NCI-H510A treated with DMSO at 0.1 percent for 48 hours (cell line): Measurements from ENCODE around the gene NDUFV2.
A peak's percentile ranks its signal among the peaks of the same experiment; 100 is the strongest.
"Not testable (repeated sequence)": the region's sequence is repeated elsewhere in the genome, so short reads cannot be mapped to it uniquely, and the experiment has no call there.

Experiments used
- DNase-seq: peaks from one replicate; lab custom pipeline; 2025; lab: John Stamatoyannopoulos, UW

Gene NDUFV2

GRCh38 chr18:9102508-9103375 is at the start of gene NDUFV2:
TSS of gene NDUFV2 (plus strand) at chr18:9102699. CDS start at chr18:9102744, 45 bp downstream.
- peak; percentile 94 for DNase-seq

- no peak for DNase-seq
Measured at GRCh38 chr18:9053814-9054213, 48.7 kb upstream of the NDUFV2 start.

DNA sequence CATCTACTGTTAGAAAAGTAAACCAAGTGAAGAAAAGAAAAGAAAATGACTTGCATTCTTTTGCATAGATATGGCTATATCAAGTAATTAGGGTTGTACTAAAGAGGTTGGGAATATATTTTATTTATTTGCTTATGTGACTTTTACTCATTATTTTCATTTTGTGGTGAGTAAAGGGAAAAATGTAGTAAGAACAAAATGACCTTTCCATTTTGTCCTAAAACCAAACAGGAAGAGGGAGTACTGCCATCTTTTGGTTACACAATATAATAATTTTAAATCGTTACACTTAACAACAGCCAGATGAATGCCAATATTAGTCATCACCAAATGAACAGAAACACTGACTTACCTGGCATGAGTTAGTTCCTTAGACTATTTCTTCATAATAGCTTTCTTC is 47.3 kb upstream of the NDUFV2 start:
- no peak for DNase-seq

- DNase-seq, result no peak
Measured at GRCh38 chr18:9055626-9056025, 46.9 kb upstream of the NDUFV2 start.

GRCh38 chr18:9057646-9058045 is 44.9 kb upstream of the NDUFV2 start:
- DNase-seq, result no peak

DNA sequence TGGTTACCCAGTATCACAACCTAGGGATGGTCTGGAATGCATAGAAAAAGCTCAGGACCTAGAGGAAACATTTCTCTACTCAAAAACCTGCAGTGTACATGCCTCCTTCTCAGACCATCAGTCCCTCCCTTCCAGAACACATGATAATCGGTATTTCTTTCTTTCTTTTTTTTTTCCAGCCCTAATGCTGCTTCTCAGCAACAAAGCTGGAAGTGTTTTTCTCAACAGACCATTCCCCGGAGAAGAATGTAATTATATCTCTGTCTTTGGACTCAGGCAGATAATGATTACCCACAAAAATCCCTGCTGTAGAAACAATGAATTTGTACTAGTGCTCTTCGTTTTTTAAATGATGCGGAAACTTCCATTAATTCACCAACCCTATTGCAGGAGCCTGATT is 44.1 kb upstream of the NDUFV2 start:
- DNase-seq, result no peak

- no peak for DNase-seq
Measured at GRCh38 chr18:9062418-9062751, 40.1 kb upstream of the NDUFV2 start.

DNA sequence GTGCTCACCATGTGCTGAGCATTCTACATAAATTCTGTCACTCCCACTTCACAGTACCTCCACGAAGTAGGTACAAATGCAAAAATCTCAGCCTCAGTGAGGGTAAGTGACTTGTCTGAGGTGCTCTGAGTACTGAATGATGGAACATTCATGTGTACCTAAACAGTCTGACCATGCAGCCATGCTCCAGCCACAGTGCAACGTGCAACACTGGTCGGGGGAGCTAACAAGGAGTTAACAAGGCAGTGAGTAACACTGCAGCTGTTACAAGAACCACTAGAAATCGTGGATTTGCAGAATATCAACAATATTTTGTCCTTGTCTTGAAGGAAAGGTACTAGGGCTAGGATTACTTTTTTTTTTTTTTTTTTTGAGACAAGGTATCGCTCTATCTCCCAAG is 36.6 kb upstream of the NDUFV2 start:
- no peak for DNase-seq

DNA sequence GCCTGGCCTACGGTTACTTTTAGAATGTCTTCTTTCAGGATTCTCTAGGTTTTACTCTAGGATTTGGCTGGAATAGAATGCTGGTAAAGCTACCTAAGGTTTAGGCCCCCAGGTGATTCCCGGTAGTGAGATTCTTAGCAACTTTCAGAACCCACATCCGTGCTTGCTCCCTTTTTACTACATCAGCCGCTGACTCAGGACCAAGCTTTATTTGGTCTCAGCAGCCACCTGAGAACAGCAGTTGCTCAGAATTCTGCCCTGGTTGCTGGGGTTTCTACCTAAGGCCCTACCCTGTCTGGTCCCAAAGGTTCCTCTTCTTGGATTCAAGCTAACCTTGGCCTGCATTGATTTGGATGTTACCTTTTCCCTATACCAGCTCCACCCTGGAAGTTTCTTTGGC is 36.1 kb upstream of the NDUFV2 start:
- DNase-seq, result no peak

DNA sequence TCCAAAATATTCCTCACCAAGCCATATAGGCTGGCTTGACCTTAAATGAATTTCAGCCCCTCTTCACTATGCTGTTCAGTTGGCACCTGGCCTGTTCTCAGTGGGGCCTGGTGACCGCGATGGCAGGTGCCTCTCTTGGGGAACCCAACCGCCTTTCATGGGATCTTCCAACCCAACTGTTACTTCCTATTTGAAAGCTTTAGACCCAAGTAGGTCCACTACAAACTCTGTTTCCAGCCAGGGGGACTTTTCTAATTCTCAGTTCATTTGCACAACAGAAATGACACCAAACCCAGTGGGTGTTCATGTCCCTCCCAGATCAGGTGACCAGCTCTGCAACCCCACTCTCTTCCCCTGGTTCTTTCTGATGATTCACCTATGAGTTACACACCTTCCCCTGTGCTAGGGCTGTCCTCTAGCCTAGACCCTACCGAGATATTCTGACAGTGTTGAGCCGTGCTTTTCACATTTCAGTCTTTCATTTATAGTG is 35.6 kb upstream of the NDUFV2 start:
- DNase-seq, result no peak

DNA sequence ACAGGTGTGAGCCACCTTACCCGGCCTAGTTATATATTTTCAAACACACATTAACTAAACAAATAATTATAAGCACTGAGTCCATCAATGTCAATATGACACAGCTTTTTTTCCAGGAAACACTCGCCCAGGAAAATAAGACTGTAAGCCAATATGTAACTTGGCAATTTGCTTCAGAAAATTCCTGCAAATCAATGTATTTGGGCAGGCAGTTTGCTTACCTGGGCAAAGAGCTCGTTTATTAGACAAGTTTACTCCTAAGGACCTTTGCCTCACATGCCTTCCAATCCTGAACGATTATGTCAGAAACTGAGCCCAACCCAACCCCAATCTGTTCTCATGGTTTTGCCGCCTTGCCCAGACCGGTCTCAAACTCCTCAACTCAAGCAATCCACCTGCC is 34.7 kb upstream of the NDUFV2 start:
- DNase-seq, result no peak

- no peak for DNase-seq
Measured at GRCh38 chr18:9068346-9068745, 34.2 kb upstream of the NDUFV2 start.

DNA sequence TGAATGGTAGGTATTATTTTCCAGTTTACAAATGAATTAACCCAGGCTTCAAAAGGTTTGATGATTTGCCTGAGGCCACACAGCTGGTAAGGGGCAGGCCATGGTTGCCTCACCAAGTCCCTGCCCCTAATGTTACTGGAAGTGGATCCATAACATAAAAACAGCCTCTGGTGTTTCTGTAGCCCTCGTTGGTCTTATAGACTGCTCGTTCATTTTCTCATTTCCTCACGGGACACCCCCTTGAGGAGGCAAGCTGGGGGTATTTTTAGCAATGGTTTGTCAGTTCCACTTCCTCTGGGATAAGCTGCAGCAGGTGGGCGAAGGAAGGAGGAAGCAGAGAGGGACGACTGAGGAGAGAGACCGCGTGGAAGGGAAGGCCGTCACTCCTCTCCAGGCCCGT is 32.9 kb upstream of the NDUFV2 start:
- DNase-seq, result no peak

- DNase-seq, result no peak
Measured at GRCh38 chr18:9070212-9070611, 32.3 kb upstream of the NDUFV2 start.

DNA sequence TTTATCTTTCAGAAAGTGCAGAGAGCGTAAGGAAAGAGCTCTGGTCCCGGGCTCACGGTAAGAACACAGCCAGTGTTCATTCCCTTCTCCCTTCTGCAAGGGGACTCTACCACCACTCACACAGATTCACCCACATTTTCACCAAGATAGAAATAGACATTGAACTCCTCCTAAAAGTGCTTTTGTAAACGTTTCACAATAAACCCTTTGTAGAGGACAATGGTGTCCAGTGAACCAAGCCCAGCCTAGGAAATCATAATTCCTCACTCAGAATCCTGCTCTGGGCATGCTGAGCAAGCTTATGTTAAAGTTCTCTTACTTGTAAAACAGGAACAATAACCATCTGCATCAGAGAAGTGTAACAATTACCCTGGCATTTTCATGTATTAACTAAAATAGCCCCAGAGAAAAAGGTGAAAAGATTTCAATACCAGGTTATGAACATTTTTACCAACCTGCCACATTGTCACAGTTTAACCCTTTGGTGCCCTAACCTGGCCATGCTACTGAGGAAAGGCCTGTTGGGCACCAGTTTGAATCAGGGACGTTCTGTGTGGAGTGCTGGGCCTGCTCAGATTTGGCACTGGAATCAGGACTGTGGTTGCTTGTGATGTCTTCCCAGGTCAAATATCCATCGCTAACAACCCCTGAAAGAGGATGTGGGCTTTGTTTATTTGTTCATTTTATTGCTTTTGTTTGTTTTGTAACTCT is 22.5 kb upstream of the NDUFV2 start:
- no peak for DNase-seq

GRCh38 chr18:9081940-9082339 is 20.6 kb upstream of the NDUFV2 start:
- no peak for DNase-seq

- no peak for DNase-seq
Measured at GRCh38 chr18:9082711-9083510, 19.6 kb upstream of the NDUFV2 start.

DNA sequence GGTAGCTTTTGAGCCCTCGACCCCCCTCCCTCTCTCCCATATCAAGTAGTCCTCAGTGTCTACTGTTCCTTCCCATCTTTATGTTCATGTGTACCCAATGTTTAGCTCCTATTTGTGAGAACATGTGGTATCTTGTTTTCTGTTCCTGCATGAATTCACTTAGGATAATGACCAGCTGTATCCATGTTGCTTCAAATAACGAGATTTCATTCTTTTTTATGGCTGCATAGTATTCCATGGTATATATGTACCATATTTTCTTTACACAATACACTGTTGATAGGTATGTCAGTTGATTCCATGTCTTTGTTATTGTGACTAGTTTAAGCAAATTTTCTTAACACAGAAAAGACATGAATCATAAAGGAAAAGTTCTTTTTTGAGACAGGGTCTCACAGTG is 16.5 kb upstream of the NDUFV2 start:
- DNase-seq, result no peak

- no peak for DNase-seq
Measured at GRCh38 chr18:9086624-9087023, 15.9 kb upstream of the NDUFV2 start.

- no peak for DNase-seq
Measured at GRCh38 chr18:9087144-9087543, 15.4 kb upstream of the NDUFV2 start.

DNA sequence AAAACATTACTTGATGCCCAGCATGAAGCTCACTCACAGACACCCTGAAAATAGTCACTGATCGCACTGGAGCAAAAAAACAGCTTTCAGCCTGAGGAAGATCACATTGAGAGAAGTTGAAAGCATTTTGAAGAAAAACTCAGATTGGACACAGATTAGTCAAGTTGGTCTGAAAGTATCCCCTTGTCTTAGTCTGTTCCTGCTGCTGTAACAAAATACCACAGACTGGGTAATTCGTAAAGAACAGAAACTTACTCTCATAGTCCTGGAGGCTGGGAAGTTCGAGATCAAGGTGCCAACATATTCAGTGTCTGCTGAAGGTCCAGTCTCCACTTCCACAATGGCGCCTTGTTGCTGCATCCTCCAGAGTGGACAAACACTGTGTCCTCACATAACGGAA is 14.2 kb upstream of the NDUFV2 start:
- DNase-seq, result no peak

GRCh38 chr18:9088727-9089126 is 13.8 kb upstream of the NDUFV2 start:
- DNase-seq, result not testable (repeated sequence)

DNA sequence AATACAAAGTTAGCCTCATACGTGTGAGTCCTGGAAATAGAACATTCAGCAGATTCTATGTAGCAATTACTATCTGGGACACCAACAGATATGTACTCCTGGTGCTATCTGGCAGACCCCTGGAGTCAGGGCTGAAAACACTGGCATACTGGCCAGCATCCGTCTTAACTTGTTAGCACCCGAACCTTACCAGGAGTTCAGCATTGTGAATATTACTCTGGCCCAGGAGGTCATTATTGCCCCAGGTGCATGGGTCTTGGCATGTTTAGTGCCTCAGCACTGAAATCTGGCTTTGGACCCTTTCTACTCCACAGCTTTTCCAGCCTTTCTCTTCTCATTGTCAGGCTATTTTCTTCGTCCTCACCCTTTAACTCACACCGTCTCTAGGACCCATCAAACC is 11.9 kb upstream of the NDUFV2 start:
- DNase-seq, result no peak
